Esophagus muscularis mucosa (tissue), 4 donors: ENCODE results near the gene PLP2.

Experiments used
- CTCF ChIP-seq, 3 experiments: fragments of 200-600 bp in 2 of 3; fragments of 450-650 bp in 1 of 3; sonication (generic) in 2 of 3; IDR thresholded peaks; one replicate each; pipeline ENCODE4 v1.5.1; 2017 to 2019; ENCODE audit warnings: antibody characterized with exemption in 3 of 3, mild to moderate bottlenecking in 2 of 3, moderate library complexity in 1 of 3
- EP300 ChIP-seq: sonication (generic); formaldehyde crosslinking; IDR thresholded peaks from one replicate; pipeline ENCODE4 v1.6.1; 2017; ENCODE audit warnings: antibody characterized with exemption
- POLR2A ChIP-seq: fragments of 450-650 bp; IDR thresholded peaks from one replicate; pipeline ENCODE4 v1.6.1; 2017; ENCODE audit warnings: antibody characterized with exemption, moderate library complexity, mild to moderate bottlenecking, low read depth
- POLR2AphosphoS5 ChIP-seq, 2 donors: sonication (generic); formaldehyde crosslinking; IDR thresholded peaks; one replicate each; pipeline ENCODE4 v1.6.1; 2017; ENCODE audit warnings: antibody characterized with exemption in 2 of 2

GRCh38 chrX:49183701-49184281, 12.1 kb downstream of the PLP2 start:
- TF ChIP-seq CTCF (IDR thresholded peaks at IDR 0.05) (no peak), POLR2A (no peak), EP300 (no peak), POLR2AphosphoS5 (IDR thresholded peaks at IDR 0.05) (no peak)
